Naive B cell (primary cell): Measurements from ENCODE around the gene BPI. TPM values are rescaled to one million over a fixed set of nuclear protein-coding genes. Genes with fewer than 3 reads are reported as not detected.
A peak's percentile ranks its signal among the peaks of the same experiment; 100 is the strongest.
"Not testable (repeated sequence)": the region's sequence is repeated elsewhere in the genome, so short reads cannot be mapped to it uniquely, and the experiment has no call there.

Experiments used
- ATAC-seq, 2 donors: fragments of 150-1000 bp; cut with Tn5 transposase; 2 replicates each; pipeline ENCODE4 v1.10.0; 2021; ENCODE audit warnings: low read depth in 2 of 2, mild to moderate bottlenecking in 2 of 2, moderate library complexity in 2 of 2
- DNase-seq: peaks from one replicate; pipeline ENCODE4 v3.0.0; 2022
- H3K27ac Mint-ChIP-seq, 6 donors: one replicate each; pipeline ENCODE4 v1.8.0; 2020 to 2022; ENCODE audit warnings: mild to moderate bottlenecking in 6 of 6, mixed read lengths in 6 of 6, moderate library complexity in 5 of 6, inconsistent platforms in 2 of 6
- H3K27me3 Mint-ChIP-seq, 3 donors: one replicate each; pipeline ENCODE4 v1.8.0; 2021 to 2022; ENCODE audit warnings: mixed read lengths in 3 of 3, mild to moderate bottlenecking in 1 of 3
- H3K36me3 Mint-ChIP-seq, 2 donors: one replicate each; pipeline ENCODE4 v1.8.0; 2020 to 2022; ENCODE audit warnings: mixed read lengths in 2 of 2, inconsistent platforms in 1 of 2, mild to moderate bottlenecking in 1 of 2
- H3K4me1 Mint-ChIP-seq, 3 donors: one replicate each; pipeline ENCODE4 v1.8.0; 2020 to 2022; ENCODE audit warnings: mixed read lengths in 3 of 3, inconsistent platforms in 1 of 3, mild to moderate bottlenecking in 1 of 3, moderate library complexity in 1 of 3
- H3K4me3 Mint-ChIP-seq, 8 donors: one replicate each; pipeline ENCODE4 v1.8.0; 2020 to 2022; ENCODE audit warnings: mild to moderate bottlenecking in 8 of 8, mixed read lengths in 8 of 8, moderate library complexity in 8 of 8, inconsistent platforms in 2 of 8
- H3K9me3 Mint-ChIP-seq, 7 donors: one replicate each; pipeline ENCODE4 v1.8.0; 2020 to 2022; ENCODE audit warnings: mixed read lengths in 7 of 7, mild to moderate bottlenecking in 5 of 7, inconsistent platforms in 2 of 7, moderate library complexity in 1 of 7
- polyA plus RNA-seq, 6 donors: library from polyadenylated mRNA; unstranded; fragments of 300-500 nt; fragmentation: Illumina TruSeq; gene quantifications; one replicate each; pipeline ENCODE4 v1.2.3, GENCODE V29; 2021; ENCODE audit warnings: low read depth in 6 of 6

The BPI gene
- polyA plus RNA-seq, 6 donors from 2014 or later = not detected

DNA sequence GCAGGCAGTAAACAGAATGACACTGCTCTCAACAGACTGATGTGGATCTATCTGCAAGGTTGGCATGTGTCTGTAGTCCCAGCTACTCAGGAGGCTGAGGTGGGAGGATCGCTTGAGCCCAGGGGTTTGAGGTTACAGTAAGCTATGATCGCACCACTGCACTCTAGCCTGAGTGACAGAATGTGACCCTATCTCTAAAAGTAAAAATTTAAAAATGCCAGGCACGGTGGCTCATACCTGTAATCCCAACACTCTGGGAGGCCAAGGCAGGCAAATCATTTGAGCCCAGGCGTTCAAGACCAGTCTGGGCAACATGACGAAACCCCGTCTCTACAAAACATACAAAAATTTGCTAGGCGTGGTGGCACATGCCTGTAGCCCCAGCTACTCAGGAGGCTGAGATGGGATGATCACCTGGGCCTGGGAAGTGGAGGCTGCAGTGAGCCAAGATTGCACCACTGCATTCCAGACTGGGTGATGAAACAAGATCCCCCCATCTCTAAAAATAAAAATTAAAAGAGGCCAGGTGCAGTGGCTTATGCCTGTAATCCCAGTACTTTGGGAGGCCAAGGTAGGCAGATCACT is 19.8 kb upstream of the BPI start:
- not testable (repeated sequence) for ATAC-seq, H3K4me1 Mint-ChIP-seq, DNase-seq, H3K9me3 Mint-ChIP-seq, H3K36me3 Mint-ChIP-seq, H3K4me3 Mint-ChIP-seq, H3K27ac Mint-ChIP-seq
- H3K27me3 Mint-ChIP-seq = peaks cover 31 to 40% (median 34%) of the 10 kb centered on the region in 3 donors

- DNase-seq (no peak), ATAC-seq (no peak)
- Mint-ChIP-seq H3K27me3 (peaks cover 31 to 40% (median 35%) of the 10 kb centered on the region in 3 donors), H3K4me3 (no peak overlapping the region), H3K9me3 (peaks cover 0 to 2% (median 0%) of the 10 kb centered on the region in 7 donors), H3K4me1 (no peaks in the 10 kb centered on the region), H3K36me3 (no peaks in the 10 kb centered on the region), H3K27ac (no peak overlapping the region)
Observed at GRCh38 chr20:38284893-38285444, 19.0 kb upstream of the BPI start.

GRCh38 chr20:38286586-38287531 is 17.1 kb upstream of the BPI start:
- DNase-seq = no peak
- ATAC-seq = no peak
- H3K4me1 Mint-ChIP-seq = no peaks in the 10 kb centered on the region
- peak overlapping the region in 1 of 8 donors; percentile 35 for H3K4me3 Mint-ChIP-seq
- peaks cover 0 to 2% (median 0%) of the 10 kb centered on the region in 7 donors for H3K9me3 Mint-ChIP-seq
- peak overlapping the region in 2 of 6 donors; percentile 17 to 44 for H3K27ac Mint-ChIP-seq
- H3K27me3 Mint-ChIP-seq = peaks cover 30 to 51% (median 44%) of the 10 kb centered on the region in 3 donors
- no peaks in the 10 kb centered on the region for H3K36me3 Mint-ChIP-seq

GRCh38 chr20:38290829-38291814 is 12.8 kb upstream of the BPI start:
- Mint-ChIP-seq H3K27ac (no peak overlapping the region), H3K9me3 (no peaks in the 10 kb centered on the region), H3K27me3 (peaks cover 36 to 68% (median 52%) of the 10 kb centered on the region in 3 donors), H3K4me3 (no peak overlapping the region), H3K36me3 (no peaks in the 10 kb centered on the region), H3K4me1 (no peaks in the 10 kb centered on the region)
- ATAC-seq = no peak
- no peak for DNase-seq

GRCh38 chr20:38291966-38292365 is 12.0 kb upstream of the BPI start:
- Mint-ChIP-seq H3K27ac (no peak overlapping the region), H3K4me3 (no peak overlapping the region), H3K9me3 (no peaks in the 10 kb centered on the region), H3K27me3 (peaks cover 30 to 65% (median 43%) of the 10 kb centered on the region in 3 donors), H3K36me3 (no peaks in the 10 kb centered on the region), H3K4me1 (no peaks in the 10 kb centered on the region)
- ATAC-seq (no peak), DNase-seq (no peak)

DNA sequence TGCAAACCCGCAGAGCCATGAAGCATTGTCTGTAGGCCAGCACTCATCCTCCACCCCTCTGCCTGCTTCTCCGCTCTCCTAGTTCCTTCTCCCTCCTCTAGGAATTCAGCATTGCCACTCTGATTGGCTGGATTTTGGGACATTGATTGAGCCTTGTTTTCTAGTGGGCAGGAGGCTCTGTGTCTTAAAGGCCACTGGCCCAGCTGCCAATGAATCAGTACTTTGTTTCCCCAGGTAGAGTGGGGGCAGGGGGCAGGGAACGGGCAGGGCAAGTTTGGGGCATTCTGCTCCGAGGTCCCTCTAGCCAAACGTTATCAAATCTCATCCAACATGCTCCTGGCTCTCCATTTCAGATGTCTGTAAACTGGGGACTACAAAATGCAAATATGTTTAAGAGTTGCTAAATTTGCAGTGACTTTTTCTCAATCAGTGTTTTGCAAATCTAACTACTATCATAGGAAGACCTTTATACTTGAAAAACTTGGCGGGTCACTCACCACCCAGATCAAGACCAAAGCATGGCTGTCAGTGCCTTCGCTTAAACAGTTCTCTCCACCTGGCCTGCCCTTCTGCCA is 10.4 kb upstream of the BPI start:
- H3K9me3 Mint-ChIP-seq = no peaks in the 10 kb centered on the region
- H3K27ac Mint-ChIP-seq = no peak overlapping the region
- ATAC-seq (no peak), DNase-seq (no peak)
- H3K4me1 Mint-ChIP-seq = no peaks in the 10 kb centered on the region
- no peak overlapping the region for H3K4me3 Mint-ChIP-seq
- no peaks in the 10 kb centered on the region for H3K36me3 Mint-ChIP-seq
- peaks cover 31 to 50% (median 35%) of the 10 kb centered on the region in 3 donors for H3K27me3 Mint-ChIP-seq

DNA sequence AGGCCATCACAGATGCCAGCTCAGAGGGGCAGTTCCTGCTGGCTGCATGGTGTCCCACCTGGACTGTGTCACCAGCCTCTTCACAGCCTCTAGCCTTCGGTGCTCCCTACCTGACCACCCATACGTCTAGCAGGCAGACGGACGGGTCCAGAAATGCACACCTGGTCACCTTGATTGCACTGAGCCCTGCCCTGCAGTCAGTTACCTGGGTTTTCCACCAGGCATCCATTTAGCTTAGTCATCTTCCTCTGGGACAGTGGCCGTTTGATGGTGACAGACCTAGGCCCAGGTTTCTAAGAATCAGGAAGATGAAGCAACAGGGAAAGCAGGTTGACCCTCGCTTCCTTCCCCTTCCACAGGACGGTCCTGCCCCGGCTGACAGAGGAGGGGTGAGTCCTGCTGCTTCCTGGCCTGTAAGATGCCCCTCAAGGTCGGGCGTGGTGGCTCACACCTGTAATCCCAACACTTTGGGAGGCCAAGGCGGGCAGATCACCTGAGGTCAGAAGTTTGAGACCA is 9.8 kb upstream of the BPI start:
- Mint-ChIP-seq H3K4me1 (no peaks in the 10 kb centered on the region), H3K36me3 (no peaks in the 10 kb centered on the region), H3K4me3 (no peak overlapping the region), H3K9me3 (no peaks in the 10 kb centered on the region), H3K27ac (no peak overlapping the region), H3K27me3 (peaks cover 29 to 45% (median 30%) of the 10 kb centered on the region in 3 donors)
- no peak for DNase-seq
- no peak for ATAC-seq

DNA sequence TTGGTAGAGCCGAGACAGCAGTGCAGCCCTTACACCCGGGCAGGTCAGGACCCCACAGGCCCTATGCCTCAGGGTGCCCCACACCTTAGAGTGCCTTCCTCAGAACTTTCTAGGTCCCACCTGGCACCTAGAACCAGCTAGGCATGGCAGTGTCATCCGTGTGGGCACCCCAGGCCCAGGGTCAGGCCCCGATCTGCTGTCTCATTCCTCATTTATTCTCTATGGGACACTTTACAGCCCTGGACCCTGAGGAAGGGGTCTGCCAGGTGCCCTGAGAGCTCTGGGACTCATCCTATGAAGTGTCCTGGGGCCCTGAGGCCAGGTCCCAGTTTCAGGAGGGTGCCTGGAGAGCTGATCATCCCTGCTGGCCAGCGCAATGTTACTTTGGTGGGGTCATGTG is 8.1 kb upstream of the BPI start:
- Mint-ChIP-seq H3K36me3 (no peaks in the 10 kb centered on the region), H3K9me3 (no peaks in the 10 kb centered on the region), H3K27ac (no peak overlapping the region), H3K27me3 (peaks cover 32 to 55% (median 35%) of the 10 kb centered on the region in 3 donors), H3K4me3 (no peak overlapping the region), H3K4me1 (no peaks in the 10 kb centered on the region)
- no peak for ATAC-seq
- DNase-seq = no peak

DNA sequence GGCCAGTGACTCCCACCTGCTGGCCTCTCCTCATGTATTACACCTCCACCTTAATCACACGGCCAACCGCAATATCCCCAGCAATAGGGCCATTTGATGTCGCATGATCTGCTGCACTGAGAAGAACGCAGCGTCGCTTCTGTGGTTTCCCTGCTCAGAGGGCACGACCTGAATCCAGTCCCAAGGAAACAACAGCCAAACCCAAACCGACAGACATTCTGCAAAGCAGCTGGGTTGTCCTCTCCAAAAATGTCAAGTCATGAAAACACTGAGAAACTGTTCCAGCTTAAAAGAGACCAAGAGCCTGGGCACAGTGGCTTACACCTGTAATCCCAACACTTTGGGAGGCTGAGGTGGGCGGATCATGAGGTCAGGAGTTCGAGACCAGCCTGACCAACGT is 7.5 kb upstream of the BPI start:
- no peaks in the 10 kb centered on the region for H3K4me1 Mint-ChIP-seq
- ATAC-seq (no peak), DNase-seq (no peak)
- H3K4me3 Mint-ChIP-seq = no peak overlapping the region
- H3K27ac Mint-ChIP-seq = no peak overlapping the region
- H3K9me3 Mint-ChIP-seq = no peaks in the 10 kb centered on the region
- peaks cover 33 to 54% (median 37%) of the 10 kb centered on the region in 3 donors for H3K27me3 Mint-ChIP-seq
- H3K36me3 Mint-ChIP-seq = no peaks in the 10 kb centered on the region

- H3K9me3 Mint-ChIP-seq = no peaks in the 10 kb centered on the region
Observed at GRCh38 chr20:38297916-38298674, 5.9 kb upstream of the BPI start.

GRCh38 chr20:38298768-38299288 is 5.1 kb upstream of the BPI start:
- Mint-ChIP-seq H3K4me3 (no peak overlapping the region), H3K4me1 (peaks cover 0 to 8% (median 2%) of the 10 kb centered on the region in 3 donors), H3K27ac (peak overlapping the region in 1 of 6 donors; percentile 57), H3K36me3 (no peaks in the 10 kb centered on the region), H3K27me3 (peaks cover 37 to 66% (median 37%) of the 10 kb centered on the region in 3 donors), H3K9me3 (no peaks in the 10 kb centered on the region)
- no peak for ATAC-seq
- DNase-seq = no peak

More at GRCh38 chr20:38297916-38298674, 5.9 kb upstream of the BPI start:
- DNase-seq (no peak), ATAC-seq (no peak)
- no peaks in the 10 kb centered on the region for H3K36me3 Mint-ChIP-seq
- no peak overlapping the region for H3K27ac Mint-ChIP-seq
- H3K4me1 Mint-ChIP-seq = peaks cover 0 to under 1% (median 0%) of the 10 kb centered on the region in 3 donors
- peaks cover 36 to 63% (median 37%) of the 10 kb centered on the region in 3 donors for H3K27me3 Mint-ChIP-seq
- no peak overlapping the region for H3K4me3 Mint-ChIP-seq

- no peak overlapping the region for H3K4me3 Mint-ChIP-seq
Observed at GRCh38 chr20:38299963-38300362, 4.0 kb upstream of the BPI start.

More at GRCh38 chr20:38299963-38300362, 4.0 kb upstream of the BPI start:
- ATAC-seq = no peak
- Mint-ChIP-seq H3K27ac (no peak overlapping the region), H3K36me3 (no peaks in the 10 kb centered on the region), H3K4me1 (peaks cover 0 to 17% (median 11%) of the 10 kb centered on the region in 3 donors), H3K27me3 (peaks cover 46 to 67% (median 48%) of the 10 kb centered on the region in 3 donors), H3K9me3 (no peaks in the 10 kb centered on the region)
- no peak for DNase-seq
